HepG2 (cell line): ENCODE results near the gene NGRN. TPM values are rescaled to one million over a fixed set of nuclear protein-coding genes. Genes with fewer than 3 reads are reported as not detected.
A peak's percentile ranks its signal among the peaks of the same experiment; 100 is the strongest.
"Not testable (repeated sequence)": the region's sequence is repeated elsewhere in the genome, so short reads cannot be mapped to it uniquely, and the experiment has no call there.

ENCODE experiments used
- ATAC-seq: fragments of 200-7000 bp; cut with Tn5 transposase; 3 replicates; pipeline ENCODE4 v1.9.1; 2020; ENCODE audit warnings: mild to moderate bottlenecking, moderate library complexity
- BruUV-seq: library from RNA; stranded (reverse); fragments of 400-500 nt; replicated peaks from 2 replicates; lab custom pipeline; 2021; lab: Mats Ljungman, UMichigan
- CTCF ChIA-PET: fragments of 300-600 bp; formaldehyde crosslinking; extraction: SDS; loops from one replicate; lab custom pipeline; 2021; ENCODE audit warnings: low total read pairs, inconsistent platforms, low intra/inter-chr PET ratio; lab: Yijun Ruan, JAX
- POLR2A ChIA-PET: fragments of 350-600 bp; sonication (Branson Sonifier 250); formaldehyde crosslinking; loops from one replicate; lab custom pipeline; 2020; ENCODE audit warnings: antibody characterized with exemption, inconsistent platforms; lab: Yijun Ruan, JAX
- DNase-seq: peaks from one replicate; pipeline ENCODE4 v3.0.0-alpha.2; 2015; ENCODE audit warnings: low spot score
- FAIRE-seq: peaks from 3 replicates; lab custom pipeline; 2011; peaks lifted over from hg19 to GRCh38; lab: Jason Lieb, UNC
- H2AFZ ChIP-seq: one replicate; pipeline ENCODE4 v1.6.1; 2011; ENCODE audit warnings: low read length, inconsistent platforms
- H3K27ac ChIP-seq: fragments of 300-600 bp; 3 replicates; pipeline ENCODE4 v1.8.0; 2011; ENCODE audit warnings: mixed run types, mild to moderate bottlenecking, mixed read lengths, low read length, inconsistent platforms; ENCODE audit not compliant: insufficient read depth; ENCODE audit errors: extremely low read length
- H3K27me3 ChIP-seq, 2 experiments: fragments of 200-600 bp in 1 of 2; 2 replicates in 1 of 2; 3 replicates in 1 of 2; pipeline versions ENCODE4 v1.6.0 to v1.8.0; 2011; ENCODE audit warnings: low read length in 2 of 2, mild to moderate bottlenecking in 2 of 2, moderate library complexity in 2 of 2, inconsistent platforms in 1 of 2; ENCODE audit not compliant: insufficient read depth in 2 of 2, control insufficient read depth in 1 of 2
- H3K36me3 ChIP-seq, 2 experiments: fragments of 200-600 bp in 1 of 2; replicated peaks in 1 of 2; 2 replicates in 1 of 2; 3 replicates in 1 of 2; pipeline versions ENCODE4 v1.5.1 to v1.8.0; 2011; ENCODE audit warnings: low read length in 2 of 2, inconsistent platforms in 1 of 2; ENCODE audit not compliant: insufficient read depth in 2 of 2, control insufficient read depth in 1 of 2
- H3K4me1 ChIP-seq: 2 replicates; pipeline ENCODE4 v1.5.1; 2012; ENCODE audit warnings: low read length, inconsistent platforms; ENCODE audit not compliant: insufficient read depth
- H3K4me2 ChIP-seq: 2 replicates; pipeline ENCODE4 v1.6.0; 2011; ENCODE audit warnings: low read depth, low read length, inconsistent platforms
- H3K4me3 ChIP-seq, 3 experiments: fragments of 200-600 bp in 1 of 3; sonication (generic), shearing (Covaris generic) in 1 of 3; replicated peaks in 1 of 3; 2 replicates each; pipeline ENCODE4 v1.5.1; 2011 to 2016; ENCODE audit warnings: low read length in 3 of 3, inconsistent platforms in 2 of 3, low read depth in 2 of 3, mild to moderate bottlenecking in 2 of 3, control low read depth in 1 of 3, mixed read lengths in 1 of 3; ENCODE audit not compliant: insufficient read depth in 1 of 3
- H3K79me2 ChIP-seq: one replicate; pipeline ENCODE4 v1.6.1; 2011; ENCODE audit warnings: low read length, inconsistent platforms; ENCODE audit not compliant: insufficient read depth
- H3K9ac ChIP-seq: 2 replicates; pipeline ENCODE4 v1.6.0; 2011; ENCODE audit warnings: mild to moderate bottlenecking, low read depth, low read length, inconsistent platforms; ENCODE audit not compliant: insufficient read depth
- H3K9me3 ChIP-seq: 2 replicates; pipeline ENCODE4 v1.5.1; 2012; ENCODE audit warnings: mild to moderate bottlenecking, low read length
- H4K20me1 ChIP-seq: 2 replicates; pipeline ENCODE4 v1.6.0; 2011; ENCODE audit warnings: inconsistent platforms, mild to moderate bottlenecking, low read length, moderate library complexity; ENCODE audit not compliant: insufficient read depth
- BRD4 ChIP-seq: sonication (generic); formaldehyde crosslinking; IDR thresholded peaks from 2 replicates; pipeline ENCODE4 v1.4.0; 2020; ENCODE audit warnings: missing genetic modification reagents
- FOSL2 ChIP-seq: sonication (generic); formaldehyde crosslinking; IDR thresholded peaks from 2 replicates; pipeline ENCODE4 v1.4.0; 2020; ENCODE audit warnings: missing genetic modification reagents
- WGBS: methylation state at CpG from one replicate; pipeline ENCODE4 v1.1.6; 2017; ENCODE audit warnings: low lambda C conversion rate; 5-methylcytosine and 5-hydroxymethylcytosine counted together
- in situ Hi-C: cut with HindIII; loops from 2 replicates; pipeline ENCODE4 v1.10.0; 2017; ENCODE audit warnings: low pct_unique_long_range_greater_than_20kb; ENCODE audit not compliant: extremely low pct_ligation_motif_present
- intact Hi-C: fragments of 100-400 bp; cut with micrococcal nuclease; formaldehyde crosslinking; loops from one replicate; pipeline ENCODE4 v1.10.0; 2022; ENCODE audit not compliant: unreplicated experiment
- polyA plus RNA-seq, 8 experiments: library from polyadenylated mRNA; depleted of rRNA in 3 of 8; stranded (reverse) in 7 of 8; unstranded in 1 of 8; fragments of >200 nt; fragmentation: Illumina TruSeq in 4 of 8; extraction: Trizol in 4 of 8; gene quantifications; 2 replicates each; pipeline versions ENCODE4 v1.2.1 to v1.2.3, GENCODE V29; 2011 to 2016; ENCODE audit warnings: low read depth in 4 of 8, missing spikeins in 1 of 8, mixed read lengths in 1 of 8; ENCODE audit not compliant: insufficient read depth in 1 of 8
- total RNA-seq, 5 experiments: library from RNA; depleted of rRNA; stranded (reverse); fragments of >200 nt; fragmentation: Illumina TruSeq; extraction: Trizol; gene quantifications; 2 replicates each; pipeline ENCODE4 v1.2.3, GENCODE V29; 2016; ENCODE audit warnings: low read depth in 1 of 5

NGRN gene
- total and polyA plus RNA-seq, 2 of the 13 experiments (the other 11 are each of a cell fraction or from before 2014, with no cell fraction given), result 39.8 to 63.7 TPM

GRCh38 chr15:90260731-90261130 lies 4.7 kb upstream of the NGRN start:
- H3K9ac ChIP-seq, ATAC-seq, H3K4me3 ChIP-seq, H3K79me2 ChIP-seq, H3K27ac ChIP-seq, DNase-seq, H4K20me1 ChIP-seq, H3K27me3 ChIP-seq, FAIRE-seq, H3K4me2 ChIP-seq, BruUV-seq, H3K9me3 ChIP-seq, intact Hi-C loops, H2AFZ ChIP-seq, in situ Hi-C loops, CTCF ChIA-PET, H3K36me3 ChIP-seq: not testable (repeated sequence)
- WGBS, result 88% methylated on average over 6 of the region's 6 CpGs
- H3K4me1 ChIP-seq, result peaks cover 36% of the 10 kb centered on the region
- POLR2A ChIA-PET, result interaction anchor here (4.0 kb wide), 1 partner anchor 11 kb away, joined by 20 read pairs; the partner anchor contains the start of gene TTLL13

DNA sequence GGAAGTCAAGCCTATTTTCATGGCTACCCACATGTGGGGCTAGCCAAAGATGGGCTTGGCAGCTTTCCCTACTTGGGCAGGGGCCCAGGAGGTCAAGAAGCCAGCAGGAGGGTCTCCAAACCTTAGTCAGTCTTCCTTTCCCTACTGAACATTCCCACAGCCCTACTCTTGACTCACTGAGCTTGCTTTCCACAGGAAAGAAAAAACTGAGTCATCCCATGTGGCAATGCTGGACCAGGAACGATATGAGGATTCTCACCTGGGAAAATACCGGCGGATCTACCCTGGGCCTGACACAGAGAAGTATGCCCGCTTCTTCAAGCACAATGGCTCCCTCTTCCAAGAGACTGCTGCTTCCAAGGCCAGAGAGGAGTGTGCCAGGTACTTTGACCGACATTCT lies 3.7 kb upstream of the NGRN start:
- POLR2A ChIA-PET, result interaction anchor here (2.4 to 4.0 kb wide), 2 partner anchors 12 to 28 kb away, joined by 7 to 20 read pairs; partner anchors contain the start of genes CIB1, GDPGP1 and TTLL13
- BruUV-seq, result no TSS peak
- Histone ChIP-seq H3K27ac (no peak overlapping the region), H3K9ac (no peak overlapping the region), H3K27me3 (no peaks in the 10 kb centered on the region; a peak in 1 of 5 replicates), H3K4me3 (no peak overlapping the region), H3K9me3 (no peaks in the 10 kb centered on the region), H2AFZ (no peak overlapping the region), H3K79me2 (peaks cover 13% of the 10 kb centered on the region), H4K20me1 (no peaks in the 10 kb centered on the region), H3K36me3 (no peaks in the 10 kb centered on the region), H3K4me2 (no peak overlapping the region), H3K4me1 (peaks cover 40% of the 10 kb centered on the region)
- DNase-seq (no peak), ATAC-seq (no peak), FAIRE-seq (no peak)
- CTCF ChIA-PET, result no interaction called here
- WGBS, result 67% methylated on average over 5 of the region's 5 CpGs
- TF ChIP-seq FOSL2 (CRISPR knock-in tag), result 0 out of 2 replicates have a peak, but pooled peaks have one; percentile 18
- no peak for TF ChIP-seq BRD4
- intact Hi-C loops, result no loop called here
- in situ Hi-C loops, result no loop called here
